ENCODE measurements around the gene NR4A1.
"Not testable (repeated sequence)": the region's sequence is repeated elsewhere in the genome, so short reads cannot be mapped to it uniquely, and the experiment has no call there.

NR4A1 gene

DNA sequence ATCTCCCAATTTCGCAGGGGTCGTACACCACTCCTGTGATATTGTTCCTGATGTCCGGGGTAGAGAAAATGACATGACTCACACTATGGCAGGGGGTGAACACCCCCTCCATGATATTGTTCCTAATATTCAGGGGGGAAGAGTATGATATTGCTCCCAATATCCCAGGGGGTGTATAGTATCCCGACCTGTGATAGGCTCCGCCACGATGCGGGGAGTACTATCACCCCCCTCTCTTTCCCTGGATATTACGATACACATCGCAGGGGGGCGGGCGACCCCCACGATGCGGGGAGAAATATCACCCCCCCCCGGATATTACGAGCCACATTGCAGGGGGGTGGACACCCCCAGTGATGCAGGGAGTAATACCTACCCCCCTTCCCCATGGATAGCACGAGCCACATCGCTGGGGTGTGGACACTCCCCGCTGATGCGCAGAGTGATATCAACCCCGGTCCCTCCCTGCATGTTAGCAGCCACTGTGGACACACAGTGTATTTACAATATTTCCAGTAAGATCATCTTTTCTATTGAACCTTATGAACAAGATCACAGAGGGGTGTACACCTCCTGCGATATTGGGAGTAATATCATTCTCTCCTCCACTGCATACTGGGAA is 45.9 kb downstream of the NR4A1 start:
- no peak for DNase-seq (ENCODE audit: low read depth)

DNA sequence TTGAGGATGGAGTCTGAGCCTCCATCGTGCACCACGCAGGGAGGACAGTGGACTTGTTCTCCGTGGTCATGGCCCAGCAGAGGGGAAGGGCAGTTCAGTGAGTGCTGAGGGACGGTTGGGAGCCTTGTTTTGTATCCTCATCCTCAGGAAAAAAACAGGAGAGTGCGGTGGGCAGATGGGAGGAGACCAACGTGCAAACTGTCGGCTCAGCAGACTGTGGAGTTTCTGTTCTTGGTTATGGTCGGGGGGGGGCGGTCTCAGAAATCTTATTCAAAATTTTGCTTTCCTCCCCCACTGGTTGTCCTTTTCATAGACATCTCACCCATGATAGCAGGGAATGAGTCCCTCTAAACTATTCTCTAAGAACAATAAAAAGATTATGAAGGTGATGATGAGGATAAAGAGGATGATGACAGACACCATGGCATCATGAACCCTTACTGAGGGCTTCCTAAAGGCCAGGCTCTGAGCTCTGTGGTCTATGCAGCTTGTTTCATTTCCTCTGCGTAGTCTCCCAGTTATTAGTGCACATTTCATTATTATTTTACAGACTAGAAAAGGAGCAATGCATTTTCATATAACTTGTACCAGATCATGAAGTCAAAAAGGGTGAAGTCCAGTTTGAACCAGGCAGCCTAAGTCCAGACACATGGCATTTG is 53.3 kb downstream of the NR4A1 start:
- DNase-seq (ENCODE audit: low read depth), result not testable (repeated sequence)
